HG02763 (cell line): ENCODE data around the gene BCL2L15.

ENCODE experiments used
- ATAC-seq: cut with Tn5 transposase; IDR thresholded peaks from one replicate; pipeline ENCODE4 v1.9.1; 2021; ENCODE audit warnings: mild to moderate bottlenecking, moderate library complexity; ENCODE audit not compliant: unreplicated experiment

The BCL2L15 gene

DNA sequence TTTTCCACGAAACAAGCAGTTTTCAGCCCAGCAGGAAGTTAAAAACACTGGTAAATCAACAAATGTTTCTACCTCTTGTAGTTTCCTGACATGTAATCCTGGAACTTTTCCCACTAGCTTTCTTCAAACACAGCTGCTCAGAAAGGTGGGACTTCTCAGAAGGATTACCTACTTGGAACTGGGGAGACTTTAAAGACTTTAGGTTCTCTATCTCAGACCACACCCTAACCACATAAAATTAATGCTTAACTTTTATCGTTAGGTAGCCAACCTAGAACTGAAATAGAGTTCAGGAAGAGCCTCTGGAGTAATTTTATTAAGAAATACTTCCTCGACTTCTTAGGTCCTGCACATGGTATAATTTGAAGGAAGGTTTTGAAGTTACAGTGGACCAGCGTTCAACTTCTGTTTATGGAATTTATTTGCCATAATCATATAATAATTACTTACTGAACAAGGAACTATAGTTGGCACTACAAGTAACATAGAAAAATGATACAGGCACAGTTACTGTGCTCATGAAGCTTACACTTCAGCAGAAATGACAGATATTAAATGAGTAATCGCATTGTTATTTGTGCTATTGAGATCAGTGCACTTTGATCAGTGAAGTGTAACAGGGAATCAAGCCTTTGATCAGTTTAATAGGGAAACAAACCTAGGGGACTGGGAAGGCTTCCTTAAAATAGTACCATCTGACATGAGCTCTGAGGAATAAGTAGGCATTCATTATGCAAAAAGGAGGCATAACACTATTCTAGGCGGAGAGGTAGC, at the start of gene BCL2L15:
TSS of gene BCL2L15 (minus strand) at position 180 of the 774 bp plus-strand sequence. CDS start 206 bp downstream, outside the sequence.
- no peak for ATAC-seq

DNA sequence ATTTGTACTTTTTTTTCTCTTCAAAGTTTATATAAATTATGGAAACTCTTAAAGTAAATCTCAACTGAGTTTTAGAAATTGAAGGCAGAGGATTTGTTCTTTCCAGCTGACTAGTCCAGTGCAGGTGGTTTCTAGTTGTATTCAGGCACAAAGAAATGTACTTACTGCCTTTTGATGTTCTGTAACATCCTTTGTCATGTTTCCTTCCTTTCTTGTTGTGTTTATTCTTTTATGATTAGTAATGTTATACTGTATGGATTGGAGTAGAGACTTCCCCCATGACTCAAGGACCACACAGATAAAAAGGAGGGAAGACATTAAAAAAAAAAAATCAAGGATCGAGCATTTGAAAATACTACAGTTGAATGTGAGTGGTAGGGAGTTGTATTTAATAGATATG, 49.8 kb upstream of the BCL2L15 start:
- ATAC-seq = no peak

DNA sequence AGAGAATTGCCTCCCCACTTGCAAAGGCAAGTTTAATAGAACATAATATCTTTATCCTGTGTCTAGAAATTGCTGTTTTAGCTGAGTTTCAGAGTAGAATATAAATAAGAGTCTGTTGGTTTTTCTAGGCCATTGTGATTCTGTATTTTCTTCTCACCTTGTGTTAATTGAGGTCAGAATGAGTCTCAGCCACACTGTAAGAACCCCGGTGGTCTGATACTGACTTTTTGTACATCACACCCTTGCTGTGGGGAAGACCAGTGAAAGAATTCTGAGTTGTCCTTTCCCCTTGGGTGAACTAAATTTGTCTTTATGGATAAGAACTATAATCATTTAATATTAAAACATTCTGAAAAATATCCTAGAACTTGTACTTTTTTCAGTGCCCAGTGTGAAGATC, 48.6 kb upstream of the BCL2L15 start:
- no peak for ATAC-seq

DNA sequence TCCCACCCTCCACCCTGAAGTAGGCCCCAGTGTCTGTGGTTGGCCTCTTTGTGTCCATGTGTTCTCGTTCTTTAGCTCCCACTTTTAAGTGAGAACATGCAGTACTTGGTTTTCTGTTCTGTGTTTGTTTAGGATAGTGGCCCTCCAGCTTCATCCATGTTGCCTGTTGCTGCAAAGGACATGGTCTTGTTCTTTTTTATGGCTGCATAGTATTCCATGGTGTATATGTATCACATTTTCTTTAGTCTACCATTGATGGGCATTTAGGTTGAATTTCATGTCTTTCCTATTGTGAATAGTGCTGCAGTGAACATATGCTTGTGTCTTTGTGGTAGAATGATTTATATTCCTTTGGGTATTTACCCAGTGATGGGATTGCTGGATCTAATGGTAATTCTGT, 47.8 kb upstream of the BCL2L15 start:
- no peak for ATAC-seq

DNA sequence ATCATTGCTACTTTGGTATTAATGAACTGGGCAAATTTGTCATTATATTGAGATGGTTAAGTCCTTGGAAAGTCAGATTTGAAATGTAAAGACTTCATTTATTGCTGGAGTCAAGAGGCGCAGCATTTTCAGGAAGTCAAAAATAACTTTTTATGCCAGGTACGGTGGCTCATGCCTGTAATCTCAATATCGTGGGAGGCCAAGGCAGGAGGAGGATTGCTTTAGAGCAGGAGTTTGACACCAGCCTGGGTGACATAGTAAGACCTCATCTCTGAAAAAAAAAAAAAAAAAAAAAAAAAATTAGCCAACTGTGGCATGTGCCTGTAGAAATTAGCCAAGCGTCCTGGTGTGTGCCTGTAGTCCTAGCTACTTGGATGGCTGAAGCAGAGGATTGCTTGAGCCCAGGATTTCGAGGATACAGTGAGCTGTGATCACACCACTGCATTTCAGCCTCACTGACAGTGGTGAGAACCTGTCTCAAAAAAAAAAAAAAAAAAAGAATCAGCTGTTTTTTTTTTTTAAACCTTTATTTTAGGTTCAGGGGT, 47.2 kb upstream of the BCL2L15 start:
- ATAC-seq = no peak

DNA sequence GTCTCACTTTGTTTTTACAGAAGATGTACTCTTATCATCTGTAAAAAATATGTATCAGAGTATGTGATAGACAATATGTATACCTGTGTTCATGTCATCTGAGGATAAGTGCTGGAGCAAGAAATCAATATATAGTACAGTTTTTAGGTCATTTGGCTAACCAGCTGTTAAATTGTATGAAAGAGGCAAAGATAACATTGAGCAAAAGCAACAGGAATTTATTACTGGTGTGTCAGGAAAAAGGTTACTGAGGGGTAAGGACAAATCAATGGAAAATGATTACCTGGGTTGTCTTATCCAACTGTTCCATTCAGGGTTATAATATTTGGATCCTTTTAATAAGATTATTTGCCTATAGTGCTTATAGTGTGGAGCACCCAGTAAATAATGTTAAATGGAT, 46.6 kb upstream of the BCL2L15 start:
- ATAC-seq = no peak

DNA sequence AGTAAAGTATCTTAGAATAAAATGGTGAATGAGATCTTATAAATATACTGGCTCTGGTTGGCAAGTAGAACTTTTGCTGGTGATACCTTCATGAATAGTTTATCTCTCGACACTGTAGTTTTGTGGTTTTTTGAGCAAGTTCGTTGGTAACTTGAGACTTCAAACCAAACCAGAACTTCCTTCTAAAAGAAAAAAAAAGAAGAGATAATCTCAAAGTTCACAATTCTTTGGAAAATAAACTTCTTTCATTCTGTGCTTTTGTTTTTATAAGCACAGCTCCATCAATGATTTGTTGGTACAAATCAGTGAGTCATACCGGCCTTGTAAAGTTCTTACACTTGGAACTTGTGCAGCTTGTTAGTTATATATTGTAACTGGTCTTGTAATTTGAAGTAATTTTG, 44.1 kb upstream of the BCL2L15 start:
- ATAC-seq = no peak

DNA sequence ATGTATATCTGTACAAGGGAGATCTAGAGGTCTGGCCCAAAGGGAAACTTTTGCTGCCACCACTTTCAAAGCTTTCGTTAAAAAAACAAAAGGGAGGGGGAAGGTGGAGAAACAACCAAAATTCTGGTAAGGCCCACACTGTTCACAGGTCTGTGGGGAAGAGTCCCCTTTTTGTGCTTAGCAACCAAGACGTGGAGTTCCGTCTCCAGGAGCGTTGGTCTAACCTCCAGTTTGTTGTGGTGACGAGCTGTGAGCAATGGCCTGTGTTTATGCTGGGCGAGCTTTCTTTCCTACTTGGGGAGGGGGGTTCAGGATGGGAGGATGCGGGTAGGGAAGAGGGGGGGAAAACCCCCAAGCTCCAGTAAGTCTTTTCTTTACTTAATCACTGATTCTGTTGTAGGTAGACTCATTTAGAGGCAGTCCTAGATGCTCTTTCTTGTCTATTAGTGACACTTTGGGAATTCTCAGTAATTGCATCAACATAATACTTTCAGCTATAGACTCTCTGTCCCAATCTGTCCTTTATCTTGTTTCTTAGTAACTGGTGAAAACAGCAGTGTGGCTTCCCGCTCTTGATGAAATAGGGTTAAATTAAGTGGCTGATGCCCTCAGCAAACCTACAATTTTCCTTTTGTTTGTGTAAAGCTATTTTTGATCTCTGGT, 43.2 kb upstream of the BCL2L15 start:
- ATAC-seq = peak; percentile 12

DNA sequence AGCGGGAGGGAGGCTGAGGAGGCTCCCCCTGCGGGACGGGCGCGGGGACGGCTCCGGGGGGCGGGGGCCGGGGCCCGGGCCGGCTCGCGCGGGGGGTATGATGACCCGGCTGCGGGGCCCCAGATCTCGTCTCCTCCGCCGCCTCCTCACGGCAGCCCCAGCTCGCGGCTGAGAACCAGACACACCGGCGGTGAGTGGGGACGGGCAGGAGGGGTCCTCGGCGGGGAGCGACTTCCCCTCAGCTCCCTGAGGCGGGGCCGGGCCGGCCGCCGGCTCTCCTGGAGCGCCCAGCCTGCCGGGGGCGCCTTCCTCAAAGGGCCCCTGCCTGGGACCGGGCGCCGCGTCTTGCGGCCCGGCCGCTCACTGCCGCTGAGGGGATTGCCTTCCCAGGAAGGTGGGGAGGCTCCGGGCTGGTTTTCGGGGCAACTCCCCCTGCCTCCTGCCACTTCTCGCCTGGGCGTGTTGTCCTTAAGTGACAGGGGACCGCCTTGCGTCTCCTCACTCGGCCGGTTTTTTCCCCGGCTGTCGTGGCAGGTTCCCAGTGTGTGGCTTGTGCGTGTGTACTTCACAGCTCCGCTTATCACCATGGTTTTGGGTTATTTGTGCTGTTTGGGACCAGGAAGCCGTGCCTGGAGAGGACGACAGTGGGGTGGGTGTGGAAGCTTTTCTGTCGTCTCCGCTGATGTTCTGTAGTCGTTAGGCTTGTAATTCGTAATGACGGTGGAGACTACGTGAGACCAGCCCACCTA, 42.5 kb upstream of the BCL2L15 start:
- peak; percentile 31 for ATAC-seq

DNA sequence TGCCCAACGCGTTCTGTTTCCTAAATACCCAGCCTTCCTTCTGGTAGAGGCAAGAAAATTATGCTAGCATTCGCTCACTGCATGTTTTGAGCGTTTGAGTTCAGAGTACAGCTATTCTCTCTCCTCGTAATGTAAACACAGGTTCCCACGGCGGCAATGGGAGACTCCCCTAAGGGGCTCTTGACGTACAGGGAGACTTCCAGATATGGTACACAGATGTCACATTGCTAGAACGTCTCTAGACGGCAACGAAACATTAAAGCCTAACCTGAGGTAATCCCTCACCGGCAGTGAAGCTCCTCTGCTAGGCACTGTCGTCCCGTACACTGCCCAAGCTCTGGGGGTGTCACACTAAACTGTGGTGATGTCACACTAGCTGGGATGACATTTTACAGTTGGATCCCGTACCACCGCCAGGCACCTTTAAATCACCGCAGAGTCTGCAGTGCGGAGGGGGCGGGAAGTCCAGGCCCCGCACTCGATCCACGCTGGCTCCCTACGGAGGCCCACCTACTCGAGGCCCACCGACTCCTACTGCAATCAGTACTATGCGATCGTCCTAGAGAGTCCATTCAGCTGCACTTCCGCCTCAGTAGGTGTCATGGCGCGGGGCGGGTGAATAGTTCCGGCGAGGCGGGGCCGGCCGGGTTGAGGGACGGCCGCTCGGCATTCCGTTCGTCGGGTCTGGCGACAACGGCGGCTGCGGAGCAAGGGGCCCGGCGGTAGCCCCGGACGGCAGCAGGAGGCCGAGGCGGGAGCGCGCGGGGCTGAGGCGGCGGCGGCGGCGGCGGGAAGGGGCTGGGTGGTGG, 41.8 kb upstream of the BCL2L15 start, which contains the start of gene HIPK1:
TSS of gene HIPK1 (plus strand) at position 384 of the 809 bp plus-strand sequence.
- peak; percentile 66 for ATAC-seq

DNA sequence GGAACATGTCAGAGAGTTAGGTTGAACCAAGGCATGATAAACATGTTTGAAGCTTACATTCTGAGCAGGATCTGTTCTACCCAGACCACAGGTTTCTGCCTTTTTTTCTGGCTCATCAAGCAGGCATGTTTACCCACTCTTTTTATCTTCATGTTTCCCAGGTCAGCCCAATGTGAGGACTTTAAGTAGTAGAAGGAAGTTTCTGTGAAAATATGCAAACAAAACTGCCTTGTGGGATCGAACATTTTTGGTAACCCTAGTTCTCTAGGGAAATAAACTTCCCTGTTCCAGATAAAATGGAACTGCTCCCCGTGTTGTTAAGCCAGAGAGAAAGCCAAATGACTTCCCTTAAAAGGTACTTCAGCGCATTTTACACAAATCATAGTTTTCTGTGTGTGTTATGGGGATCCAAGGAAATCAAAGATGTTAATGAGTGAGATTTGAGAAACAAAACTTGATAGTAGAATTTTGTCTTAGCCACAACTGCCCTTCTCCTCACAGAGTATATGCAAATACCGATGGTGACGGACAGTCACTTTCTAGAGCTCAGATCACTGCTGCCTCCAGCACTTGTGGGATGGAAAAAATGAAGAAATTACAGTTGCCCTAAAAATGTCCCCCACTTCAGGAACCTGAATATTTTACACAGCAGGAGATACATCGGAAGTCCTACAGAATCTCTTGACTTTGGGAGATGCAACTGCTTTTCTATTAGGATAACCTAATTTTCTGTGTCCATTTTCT, 41.0 kb upstream of the BCL2L15 start:
- ATAC-seq = peak; percentile 25

DNA sequence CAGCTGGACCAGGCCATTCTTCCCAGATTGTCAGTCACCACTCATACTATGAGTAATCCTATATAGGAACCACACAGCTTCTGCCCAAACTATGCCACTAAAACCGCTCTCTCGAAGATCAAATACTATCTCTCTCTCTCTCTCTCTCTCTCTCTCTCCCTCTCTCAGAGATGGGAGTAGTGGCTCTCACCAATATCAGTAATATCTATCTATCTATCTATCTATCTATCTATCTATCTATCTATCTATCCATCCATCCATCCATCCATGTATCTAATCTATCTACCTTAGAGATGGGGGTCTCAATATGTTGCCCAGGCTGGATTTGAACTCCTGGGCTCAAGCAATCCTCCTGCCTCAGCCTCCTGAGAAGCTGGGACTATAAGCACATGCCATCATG, 37.1 kb upstream of the BCL2L15 start:
- ATAC-seq = no peak

DNA sequence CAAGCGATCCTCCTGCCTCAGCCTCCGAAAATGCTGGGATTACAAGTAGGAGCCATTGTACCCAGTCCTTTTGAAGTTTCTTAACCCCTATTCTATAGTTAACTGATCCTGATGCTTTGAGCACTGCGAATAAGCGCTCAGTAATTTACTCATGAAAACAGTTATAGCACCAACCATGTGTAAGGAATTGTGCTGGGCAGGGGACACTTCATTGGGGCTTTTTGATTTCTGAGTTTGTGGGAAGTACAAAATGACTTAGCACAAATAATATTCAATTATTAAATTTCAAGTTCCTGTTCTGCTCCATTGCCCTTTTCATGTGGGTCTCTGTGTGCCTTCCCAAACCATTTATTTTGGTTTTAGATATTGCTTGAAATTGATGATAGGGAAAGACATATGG, 35.6 kb upstream of the BCL2L15 start:
- no peak for ATAC-seq

DNA sequence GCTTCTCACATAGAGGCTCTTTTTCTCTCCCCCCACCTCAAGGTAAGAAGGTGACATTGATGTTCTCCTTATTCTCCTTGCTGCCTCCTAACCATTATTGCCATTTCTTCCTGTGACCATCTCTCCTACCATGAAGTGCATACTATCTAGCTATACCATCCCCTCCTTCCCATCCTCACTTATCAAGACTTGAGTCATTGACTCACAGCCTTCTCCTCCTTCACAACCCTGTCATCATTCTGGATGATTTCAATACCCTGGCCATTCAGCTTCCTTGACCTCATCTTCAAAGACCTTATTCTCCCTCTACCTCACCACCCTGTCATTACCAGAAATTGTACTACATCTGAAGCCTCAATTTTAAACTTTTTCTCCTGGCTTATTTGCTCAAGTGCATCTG, 30.9 kb upstream of the BCL2L15 start:
- ATAC-seq = no peak

DNA sequence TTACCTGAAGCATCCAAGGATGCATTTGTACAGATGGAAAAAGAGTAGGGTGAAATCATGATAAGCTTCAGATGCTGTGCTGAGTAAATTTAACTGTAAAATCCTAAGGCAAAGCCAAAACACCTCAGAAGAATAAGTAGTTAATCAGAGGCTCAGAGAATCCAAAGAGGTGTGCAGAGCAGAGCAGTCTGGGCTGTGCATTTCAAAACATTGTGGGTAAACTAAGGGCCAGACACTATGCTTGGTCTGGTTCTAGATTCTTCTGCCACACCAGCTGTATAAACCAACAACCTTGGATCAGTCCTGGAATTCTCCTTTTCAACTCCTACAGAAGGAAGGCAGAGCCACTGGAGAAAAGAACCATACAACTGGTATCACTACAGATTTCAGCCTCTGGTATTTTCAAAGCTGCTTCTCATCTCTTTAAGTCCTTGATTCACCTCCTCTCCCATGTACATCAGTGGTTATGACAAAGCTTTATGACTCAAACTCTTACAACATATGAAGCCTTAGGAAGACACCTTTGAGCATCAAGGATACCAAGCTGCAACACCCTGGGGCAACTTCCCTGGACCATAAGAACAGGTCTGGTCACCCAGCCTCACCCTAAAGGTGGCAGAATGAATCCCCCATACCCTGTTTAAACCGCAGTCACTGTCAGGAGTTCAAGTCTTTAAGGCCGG, 30.2 kb upstream of the BCL2L15 start:
- no peak for ATAC-seq

DNA sequence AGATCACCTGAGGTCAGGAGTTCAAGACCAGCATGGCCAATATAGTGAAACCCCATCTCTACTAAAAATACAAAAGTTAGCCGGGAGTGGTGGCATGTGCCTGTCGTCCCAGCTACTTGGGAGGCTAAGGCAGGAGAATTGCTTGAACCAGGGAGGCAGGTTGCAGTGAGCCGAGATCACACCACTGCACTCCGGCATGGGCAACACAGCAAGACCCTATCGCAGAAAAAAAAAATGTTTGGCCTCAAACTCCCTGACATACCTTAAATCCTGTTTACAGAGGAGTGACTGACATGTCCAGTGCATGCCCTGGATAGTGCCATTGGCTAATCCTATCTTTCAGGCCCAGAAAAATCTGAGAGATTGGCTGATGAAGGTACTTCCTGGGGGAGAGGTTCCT, 29.6 kb upstream of the BCL2L15 start:
- no peak for ATAC-seq

DNA sequence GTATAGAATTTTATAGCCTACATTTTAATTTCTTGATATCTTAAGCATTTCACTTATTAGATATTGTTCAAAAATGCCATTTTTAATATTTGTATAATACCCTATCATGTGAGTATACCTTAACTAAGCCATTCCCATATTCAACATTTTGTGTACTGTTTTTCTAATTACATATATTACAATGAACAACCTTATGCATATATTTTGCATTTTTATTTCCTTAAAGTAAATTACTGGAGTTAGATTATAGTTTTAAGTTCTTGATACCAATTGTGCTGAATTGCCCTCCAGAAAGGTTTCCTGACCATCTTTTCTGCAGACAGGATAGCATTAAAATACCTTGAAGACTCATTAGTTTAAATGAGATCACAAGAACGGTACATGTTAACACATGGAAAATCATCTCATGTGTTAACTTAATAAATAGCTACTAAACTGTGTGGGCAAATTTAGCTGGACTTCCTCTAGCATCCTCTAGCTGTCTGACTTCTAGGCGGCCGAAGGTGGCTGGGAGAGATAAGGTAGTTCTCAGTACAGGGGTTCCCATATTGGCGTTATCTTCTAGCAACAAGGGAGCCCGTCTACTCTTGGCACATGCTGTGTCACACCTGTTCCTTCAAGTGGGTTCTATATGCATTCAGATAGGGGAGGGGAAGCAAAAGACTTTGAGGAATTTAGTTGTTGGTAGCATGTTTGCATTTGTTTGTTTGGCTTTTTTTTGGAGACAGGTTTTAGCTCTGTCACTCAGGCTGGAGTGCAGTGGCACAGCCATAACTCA, 26.7 kb upstream of the BCL2L15 start:
- no peak for ATAC-seq

DNA sequence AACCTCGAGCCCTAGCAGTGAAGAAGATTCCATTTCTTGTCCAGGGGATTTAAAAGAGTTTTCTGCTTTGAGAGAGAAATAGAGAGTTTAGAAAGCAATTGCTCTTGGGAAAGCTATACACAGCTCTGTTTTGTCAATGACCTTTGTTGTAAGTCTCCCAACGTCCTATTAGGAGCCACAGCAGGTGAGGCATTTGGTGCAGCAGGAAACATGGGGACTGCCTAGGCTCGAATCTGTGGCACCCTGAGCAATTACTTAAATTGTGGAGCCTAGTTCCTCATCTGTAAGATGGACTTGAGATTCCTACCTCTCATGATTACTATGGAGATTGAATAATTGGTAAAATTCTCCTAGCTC, 25.9 kb upstream of the BCL2L15 start:
- ATAC-seq = no peak
